Measurements from ENCODE around the gene ZNF496.
"Not testable (repeated sequence)": the region's sequence is repeated elsewhere in the genome, so short reads cannot be mapped to it uniquely, and the experiment has no call there.

Gene ZNF496

DNA sequence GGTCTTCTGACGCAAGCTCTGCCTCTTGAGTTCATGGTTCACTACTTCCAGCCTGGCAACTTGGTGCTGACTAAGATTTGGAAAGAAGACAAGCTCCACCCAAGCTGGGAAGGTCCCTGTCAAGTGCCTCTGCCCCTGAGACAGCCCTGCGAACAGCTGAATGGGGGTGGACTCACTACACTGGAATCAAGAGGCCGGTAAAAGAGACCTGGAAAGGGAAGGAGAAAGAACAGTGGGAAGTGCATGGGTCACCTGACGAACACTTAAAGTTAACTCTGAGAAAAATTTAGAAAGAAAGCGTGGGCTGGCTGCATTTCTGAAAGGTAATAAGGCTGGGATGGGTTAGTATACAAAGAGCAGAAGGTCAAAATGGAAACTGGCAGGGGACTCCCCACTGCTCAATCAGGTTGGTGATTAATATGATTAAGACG is 26.1 kb upstream of the ZNF496 start:
- H3K4me3 ChIP-seq (ENCODE audit: control insufficient read depth, low read depth, low read length), result no peak overlapping the region
- DNase-seq (ENCODE audit: low read depth), result no peak
- TF ChIP-seq, protein P1, sequence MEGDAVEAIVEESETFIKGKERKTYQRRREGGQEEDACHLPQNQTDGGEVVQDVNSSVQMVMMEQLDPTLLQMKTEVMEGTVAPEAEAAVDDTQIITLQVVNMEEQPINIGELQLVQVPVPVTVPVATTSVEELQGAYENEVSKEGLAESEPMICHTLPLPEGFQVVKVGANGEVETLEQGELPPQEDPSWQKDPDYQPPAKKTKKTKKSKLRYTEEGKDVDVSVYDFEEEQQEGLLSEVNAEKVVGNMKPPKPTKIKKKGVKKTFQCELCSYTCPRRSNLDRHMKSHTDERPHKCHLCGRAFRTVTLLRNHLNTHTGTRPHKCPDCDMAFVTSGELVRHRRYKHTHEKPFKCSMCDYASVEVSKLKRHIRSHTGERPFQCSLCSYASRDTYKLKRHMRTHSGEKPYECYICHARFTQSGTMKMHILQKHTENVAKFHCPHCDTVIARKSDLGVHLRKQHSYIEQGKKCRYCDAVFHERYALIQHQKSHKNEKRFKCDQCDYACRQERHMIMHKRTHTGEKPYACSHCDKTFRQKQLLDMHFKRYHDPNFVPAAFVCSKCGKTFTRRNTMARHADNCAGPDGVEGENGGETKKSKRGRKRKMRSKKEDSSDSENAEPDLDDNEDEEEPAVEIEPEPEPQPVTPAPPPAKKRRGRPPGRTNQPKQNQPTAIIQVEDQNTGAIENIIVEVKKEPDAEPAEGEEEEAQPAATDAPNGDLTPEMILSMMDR (IDR thresholded peaks at IDR 0.05; ENCODE audit: control insufficient read depth, insufficient read depth, low read depth, low read length, missing control alignments), result no peak

DNA sequence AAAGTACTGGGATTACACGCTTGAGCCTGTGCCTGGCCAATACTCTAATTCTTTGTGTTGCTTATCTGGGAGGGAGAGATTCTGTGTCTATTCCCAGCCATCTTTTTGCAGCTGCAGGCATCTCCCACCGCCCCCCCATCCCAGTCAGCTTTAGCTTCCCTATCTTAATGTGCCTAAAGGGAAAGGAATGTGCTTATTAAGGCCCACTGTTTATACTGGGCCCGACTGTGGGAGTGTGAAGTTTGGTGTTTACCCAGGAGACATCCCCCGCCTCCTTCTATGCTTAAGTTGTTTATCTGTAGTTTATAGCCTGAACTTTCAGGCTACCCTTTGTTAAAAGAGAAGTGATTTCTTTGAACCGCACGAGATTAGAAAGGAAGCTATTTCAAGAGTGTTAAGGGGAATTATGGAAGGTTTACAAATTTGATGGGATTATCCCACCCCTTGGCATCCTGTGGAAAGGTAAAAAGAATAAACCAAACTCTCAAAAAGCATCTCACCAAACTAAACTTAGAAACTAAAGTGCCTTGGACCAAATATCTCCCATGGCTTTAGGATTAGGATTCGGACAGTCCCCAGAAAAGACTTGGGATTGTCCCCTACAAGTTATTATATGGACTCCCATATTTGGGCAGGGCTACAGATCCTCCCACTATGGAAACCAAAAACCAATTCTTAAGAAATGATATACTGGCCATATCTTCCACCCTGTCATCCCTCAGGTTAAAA is 25.5 kb upstream of the ZNF496 start:
- no peak for DNase-seq (ENCODE audit: low read depth)
- TF ChIP-seq, protein P1 (IDR thresholded peaks at IDR 0.05; ENCODE audit: control insufficient read depth, insufficient read depth, low read depth, low read length, missing control alignments), result no peak
- H3K4me3 ChIP-seq (ENCODE audit: control insufficient read depth, low read depth, low read length), result no peak overlapping the region

DNA sequence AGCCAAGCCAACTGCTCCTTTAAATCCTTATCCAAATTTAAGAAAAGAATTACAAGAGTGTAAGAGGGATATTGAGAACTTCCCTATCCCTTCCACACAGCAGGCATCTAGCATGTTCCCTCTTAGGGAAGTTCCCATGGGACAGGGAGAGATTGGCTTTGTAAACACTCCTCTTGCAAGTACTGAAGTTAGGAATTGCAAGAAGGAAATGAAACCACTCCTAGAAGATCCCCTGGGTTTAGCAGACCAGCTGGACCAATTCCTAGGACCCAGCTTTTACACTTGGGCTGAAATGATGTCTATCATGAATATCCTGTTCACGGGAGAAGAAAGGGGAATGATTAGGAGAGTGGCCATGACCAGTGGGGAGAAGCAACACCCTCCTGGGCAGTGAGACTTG is 23.5 kb upstream of the ZNF496 start:
- not testable (repeated sequence) for DNase-seq (ENCODE audit: low read depth); H3K4me3 ChIP-seq (ENCODE audit: control insufficient read depth, low read depth, low read length)

DNA sequence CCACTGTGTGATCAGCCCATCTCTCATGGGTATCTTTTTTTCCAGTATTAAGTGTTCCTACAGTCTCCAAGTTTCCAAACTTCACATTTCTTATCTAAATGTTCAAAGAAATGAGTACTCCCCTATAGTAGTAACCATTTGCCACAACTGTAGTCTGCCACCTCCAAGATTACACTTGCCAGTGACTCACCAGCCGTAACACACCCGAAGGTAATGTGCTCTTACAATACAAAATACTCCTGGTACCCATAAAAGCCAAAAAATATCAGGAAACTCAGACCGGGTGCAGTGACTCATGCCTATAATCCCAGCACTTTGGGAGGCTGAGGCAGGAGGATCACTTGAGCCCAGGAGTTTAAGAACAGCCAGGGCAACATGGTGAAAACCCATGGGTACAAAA is 20.5 kb upstream of the ZNF496 start:
- TF ChIP-seq, protein P1 (IDR thresholded peaks at IDR 0.05; ENCODE audit: control insufficient read depth, insufficient read depth, low read depth, low read length, missing control alignments), result no peak
- H3K4me3 ChIP-seq (ENCODE audit: control insufficient read depth, low read depth, low read length), result no peak overlapping the region

DNA sequence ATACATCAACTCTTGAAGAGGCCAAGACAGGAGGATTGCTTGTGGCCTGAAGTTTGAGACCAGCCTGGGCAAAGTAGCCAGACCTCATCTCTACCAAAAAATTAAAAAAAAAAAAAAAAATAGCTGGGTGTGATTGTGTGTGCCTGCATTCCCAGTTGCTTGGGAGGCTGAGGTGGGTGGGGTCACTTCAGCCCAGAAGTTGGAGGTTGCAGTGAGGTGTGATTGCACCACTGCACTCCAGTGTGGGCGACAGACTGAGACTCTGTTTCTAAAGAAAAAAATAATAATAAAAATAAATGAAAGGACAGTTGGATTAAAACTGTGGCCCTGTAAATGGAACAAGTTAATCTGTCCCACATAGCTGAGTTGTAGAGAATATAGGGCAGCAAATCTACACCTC is 18.9 kb upstream of the ZNF496 start:
- TF ChIP-seq, protein P1 (IDR thresholded peaks at IDR 0.05; ENCODE audit: control insufficient read depth, insufficient read depth, low read depth, low read length, missing control alignments), result no peak
- no peak for DNase-seq (ENCODE audit: low read depth)
- H3K4me3 ChIP-seq (ENCODE audit: control insufficient read depth, low read depth, low read length), result no peak overlapping the region

More for the DNA sequence above, 20.5 kb upstream of the ZNF496 start:
- no peak for DNase-seq (ENCODE audit: low read depth)

DNA sequence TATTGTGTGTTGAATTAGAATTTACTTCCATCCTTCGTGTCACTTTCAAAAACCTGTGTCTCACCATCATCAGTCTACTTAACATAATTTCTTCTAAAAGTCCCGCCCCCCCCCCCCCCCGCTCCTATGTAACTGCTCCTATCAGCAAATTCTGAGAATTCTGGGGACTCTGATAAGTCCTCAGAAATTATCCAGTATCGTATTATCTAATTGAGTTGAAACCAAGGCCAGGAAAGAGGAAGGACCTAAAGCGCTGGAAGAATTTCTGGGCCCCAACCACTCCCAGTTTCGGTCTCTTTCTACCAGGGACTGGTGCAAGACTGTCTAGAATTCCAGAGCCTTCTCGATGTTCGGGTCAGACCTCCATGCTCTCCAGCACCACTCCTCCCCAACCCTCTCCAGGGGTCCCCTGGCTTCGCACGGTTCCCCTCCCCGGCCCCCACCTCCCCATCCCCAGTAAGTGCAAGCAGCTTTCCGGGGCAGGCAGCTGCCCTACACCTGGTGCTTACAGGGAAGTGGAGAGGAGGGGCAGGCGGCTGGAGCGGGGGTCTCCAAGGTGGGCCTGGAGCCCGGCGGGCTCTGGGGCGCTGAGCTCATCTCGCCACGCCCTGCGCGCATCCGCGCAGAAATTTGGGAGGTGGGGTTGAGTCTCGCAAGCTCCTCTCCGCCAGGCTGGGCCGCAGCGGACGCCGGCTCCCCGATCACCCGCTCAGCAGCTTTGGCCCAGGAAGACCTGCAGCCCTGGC is 16.0 kb upstream of the ZNF496 start:
- no peak for DNase-seq (ENCODE audit: low read depth)
- TF ChIP-seq, protein P1 (IDR thresholded peaks at IDR 0.05; ENCODE audit: control insufficient read depth, insufficient read depth, low read depth, low read length, missing control alignments), result no peak
- no peak overlapping the region for H3K4me3 ChIP-seq (ENCODE audit: control insufficient read depth, low read depth, low read length)

DNA sequence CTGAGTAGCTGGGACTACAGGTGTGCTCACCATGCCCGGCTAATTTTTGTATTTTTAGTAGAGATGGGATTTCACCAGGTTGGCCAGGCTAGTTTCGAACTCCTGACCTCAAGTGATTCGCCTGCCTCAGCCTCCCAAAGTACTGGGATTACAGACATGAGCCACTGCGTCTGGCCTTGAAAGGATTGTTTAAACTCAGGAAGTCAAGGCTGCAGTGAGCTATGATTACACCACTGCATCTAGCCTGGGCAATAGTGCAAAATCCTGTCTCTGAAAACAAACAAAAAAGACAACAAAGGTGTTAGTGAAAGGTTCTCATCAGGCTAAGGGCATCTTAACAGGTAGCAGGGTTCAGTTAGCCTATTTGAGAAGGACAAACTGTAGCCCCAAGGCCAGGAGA is 14.2 kb upstream of the ZNF496 start:
- no peak for DNase-seq (ENCODE audit: low read depth)
- TF ChIP-seq, protein P1 (IDR thresholded peaks at IDR 0.05; ENCODE audit: control insufficient read depth, insufficient read depth, low read depth, low read length, missing control alignments), result no peak
- H3K4me3 ChIP-seq (ENCODE audit: control insufficient read depth, low read depth, low read length), result no peak overlapping the region

Measured in AG09309 (cell line).